IPS DF 4.7 (cell line): ENCODE measurements around the gene ORC3.
"Not testable (repeated sequence)": the region's sequence is repeated elsewhere in the genome, so short reads cannot be mapped to it uniquely, and the experiment has no call there.

Experiments used
- DNase-seq: peaks from one replicate; pipeline ENCODE4 v3.0.0-alpha.2; 2013; ENCODE audit warnings: low spot score; ENCODE audit errors: extremely low read depth

Gene ORC3

GRCh38 chr6:87590990-87591389, 1.1 kb downstream of the ORC3 start:
- DNase-seq, result no peak

GRCh38 chr6:87600576-87600975, 10.6 kb downstream of the ORC3 start:
- DNase-seq, result no peak

GRCh38 chr6:87606199-87606598, 16.3 kb downstream of the ORC3 start:
- DNase-seq, result no peak

- DNase-seq, result no peak
Observed at GRCh38 chr6:87608802-87609201, 18.9 kb downstream of the ORC3 start.

- not testable (repeated sequence) for DNase-seq
Observed at GRCh38 chr6:87613018-87613417, 23.1 kb downstream of the ORC3 start.

- no peak for DNase-seq
Observed at GRCh38 chr6:87617405-87617804, 27.5 kb downstream of the ORC3 start.

GRCh38 chr6:87618531-87618930, 28.6 kb downstream of the ORC3 start:
- DNase-seq, result no peak

- DNase-seq, result no peak
Observed at GRCh38 chr6:87623248-87623647, 33.3 kb downstream of the ORC3 start.

GRCh38 chr6:87628424-87628823, 38.5 kb downstream of the ORC3 start:
- no peak for DNase-seq

- no peak for DNase-seq
Observed at GRCh38 chr6:87628881-87629280, 38.9 kb downstream of the ORC3 start.

- no peak for DNase-seq
Observed at GRCh38 chr6:87630746-87631145, 40.8 kb downstream of the ORC3 start.

- DNase-seq, result no peak
Observed at GRCh38 chr6:87633851-87634250, 43.9 kb downstream of the ORC3 start.

- no peak for DNase-seq
Observed at GRCh38 chr6:87636315-87636714, 46.4 kb downstream of the ORC3 start.

- no peak for DNase-seq
Observed at GRCh38 chr6:87637106-87637505, 47.2 kb downstream of the ORC3 start.

- no peak for DNase-seq
Observed at GRCh38 chr6:87639373-87639772, 49.4 kb downstream of the ORC3 start.

- no peak for DNase-seq
Observed at GRCh38 chr6:87641065-87641692, 51.2 kb downstream of the ORC3 start.

GRCh38 chr6:87645080-87645479, 55.1 kb downstream of the ORC3 start:
- DNase-seq, result no peak

GRCh38 chr6:87653074-87653962, 63.4 kb downstream of the ORC3 start:
- DNase-seq, result no peak

- no peak for DNase-seq
Observed at GRCh38 chr6:87654122-87654521, 64.2 kb downstream of the ORC3 start.

GRCh38 chr6:87654875-87655454, 65.0 kb downstream of the ORC3 start:
- DNase-seq, result no peak

GRCh38 chr6:87655824-87656223, 65.9 kb downstream of the ORC3 start:
- DNase-seq, result no peak

GRCh38 chr6:87656857-87657256, 66.9 kb downstream of the ORC3 start:
- DNase-seq, result no peak
